Measurements from ENCODE around the gene B3GLCT. TPM values are rescaled to one million over a fixed set of nuclear protein-coding genes. Genes with fewer than 3 reads are reported as not detected.
"Not testable (repeated sequence)": the region's sequence is repeated elsewhere in the genome, so short reads cannot be mapped to it uniquely, and the experiment has no call there.

The B3GLCT gene
- total RNA-seq, 5 donors from 2014 or later (not counting 1 experiment from before 2014, with no cell fraction given): 3.7 to 5.6 (median 4.7) TPM

DNA sequence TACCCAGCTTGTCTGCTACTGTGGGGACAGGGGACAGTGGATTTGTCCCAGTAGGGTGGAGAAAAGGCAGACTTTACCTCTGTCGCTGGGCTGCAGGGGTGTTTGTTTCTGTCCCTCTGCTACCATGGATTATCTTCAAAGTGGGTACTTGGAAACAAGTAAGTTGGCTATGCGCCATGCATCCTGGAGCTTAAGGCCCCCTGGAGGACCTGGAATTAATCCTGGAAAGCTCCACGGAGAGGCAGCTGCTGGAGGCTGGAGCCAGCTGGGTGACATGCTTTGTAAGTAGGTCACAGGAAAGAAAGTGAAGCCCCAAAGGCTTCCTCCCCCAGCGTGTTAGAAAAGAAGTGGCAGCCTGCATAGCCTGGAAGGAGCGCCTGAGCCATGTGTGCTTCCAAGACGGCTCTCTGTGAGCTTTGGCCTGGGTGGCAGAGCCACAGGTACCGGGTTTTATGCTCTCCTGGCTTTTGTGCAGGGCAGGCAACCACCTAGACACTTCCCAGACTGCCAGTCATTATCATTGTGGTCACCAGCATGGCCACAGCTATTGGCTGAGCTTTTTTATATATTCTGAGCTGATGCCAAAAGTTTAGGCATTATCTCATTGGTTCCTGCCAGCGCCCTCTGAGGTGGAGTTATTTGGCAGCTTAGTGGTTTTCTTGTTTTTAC, 9.5 kb downstream of the B3GLCT start:
- Mint-ChIP-seq H3K4me1 (peaks cover 9 to 30% (median 23%) of the 10 kb centered on the region in 3 donors), H3K27ac (peak overlapping the region; percentile 56 to 61), H3K36me3 (no peaks in the 10 kb centered on the region), H3K4me3 (no peak overlapping the region), H3K9me3 (no peaks in the 10 kb centered on the region), H3K27me3 (no peaks in the 10 kb centered on the region)
- 61% methylated on average over 8 of the region's 8 CpGs for WGBS (ENCODE audit: insufficient coverage)
- no peak overlapping the region for H3K27ac ChIP-seq (ENCODE audit: low read length)
- ATAC-seq (replicated peaks in 1 of 4) (peak in 2 of 4 experiments; percentile 40 to 55), DNase-seq (peak in 3 of 35 experiments; percentile 3 to 27 (median 8))
- H3K9me3 ChIP-seq: no peaks in the 10 kb centered on the region
- POLR2A ChIA-PET: interaction anchor here in 1 of 2 donors (0.5 kb wide), 1 partner anchor 11 kb away, joined by 3 read pairs; no protein-coding TSS in a partner anchor
- CTCF ChIA-PET: interaction anchor here in 1 of 2 donors (1.1 kb wide), 1 partner anchor 10 kb away, joined by 5 read pairs; the partner anchor contains the start of gene B3GLCT
- no peaks in the 10 kb centered on the region for H3K27me3 ChIP-seq (replicated peaks in 1 of 2; ENCODE audit: control insufficient read depth in 2 of 2, extremely low read depth in 1 of 2, insufficient read depth in 2 of 2, low read length in 1 of 2)
- no peaks in the 10 kb centered on the region for H3K36me3 ChIP-seq (ENCODE audit: control insufficient read depth in 2 of 2, extremely low read depth in 1 of 2, insufficient read depth in 1 of 2, low read length in 1 of 2)
- H3K4me3 ChIP-seq (ENCODE audit: control insufficient read depth in 1 of 2, extremely low read depth in 1 of 2, low read length in 1 of 2): no peak overlapping the region
- H3K4me1 ChIP-seq (ENCODE audit: control insufficient read depth in 1 of 2, extremely low read depth in 1 of 2, insufficient read depth in 2 of 2, low read length in 2 of 2): peaks cover 0 to 9% of the 10 kb centered on the region in 2 experiments

DNA sequence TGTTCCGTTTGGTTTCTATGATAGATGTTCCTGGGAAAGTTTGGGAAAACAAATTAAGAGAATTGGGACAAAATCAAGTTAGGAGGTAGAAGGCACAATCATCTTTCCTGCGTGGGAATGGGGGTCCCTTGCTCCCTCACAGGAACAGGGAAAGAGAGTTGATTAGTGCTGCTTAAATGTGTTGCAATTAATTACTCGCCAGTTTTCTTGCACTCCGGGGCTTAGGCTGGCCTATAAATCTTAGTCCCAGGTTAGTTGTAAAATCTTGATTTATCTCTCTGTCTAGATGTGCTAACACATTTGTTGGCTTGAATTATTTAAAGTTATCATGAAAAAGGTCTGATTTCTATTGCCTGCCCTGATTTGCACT, 10.1 kb downstream of the B3GLCT start:
- Histone ChIP-seq H3K4me3 (ENCODE audit: control insufficient read depth in 1 of 2, extremely low read depth in 1 of 2, low read length in 1 of 2) (no peak overlapping the region), H3K4me1 (ENCODE audit: control insufficient read depth in 1 of 2, extremely low read depth in 1 of 2, insufficient read depth in 2 of 2, low read length in 2 of 2) (peaks cover 0 to 9% of the 10 kb centered on the region in 2 experiments), H3K36me3 (ENCODE audit: control insufficient read depth in 2 of 2, extremely low read depth in 1 of 2, insufficient read depth in 1 of 2, low read length in 1 of 2) (no peaks in the 10 kb centered on the region), H3K9me3 (no peaks in the 10 kb centered on the region), H3K27ac (ENCODE audit: low read length) (no peak overlapping the region), H3K27me3 (replicated peaks in 1 of 2; ENCODE audit: control insufficient read depth in 2 of 2, extremely low read depth in 1 of 2, insufficient read depth in 2 of 2, low read length in 1 of 2) (no peaks in the 10 kb centered on the region)
- POLR2A ChIA-PET: interaction anchor here in 1 of 2 donors (0.5 kb wide), 1 partner anchor 11 kb away, joined by 3 read pairs; no protein-coding TSS in a partner anchor
- WGBS (ENCODE audit: insufficient coverage): 68% methylated on average over 3 of the region's 4 CpGs
- H3K27me3 Mint-ChIP-seq: no peaks in the 10 kb centered on the region
- H3K36me3 Mint-ChIP-seq: no peaks in the 10 kb centered on the region
- CTCF ChIA-PET: interaction anchor here in 1 of 2 donors (1.1 kb wide), 1 partner anchor 10 kb away, joined by 5 read pairs; the partner anchor contains the start of gene B3GLCT
- no peak overlapping the region for H3K4me3 Mint-ChIP-seq
- H3K27ac Mint-ChIP-seq: peak overlapping the region in 1 of 2 donors; percentile 56
- ATAC-seq (replicated peaks in 1 of 4) (no peak), DNase-seq (no peak)
- H3K4me1 Mint-ChIP-seq: peaks cover 9 to 28% (median 21%) of the 10 kb centered on the region in 3 donors
- no peaks in the 10 kb centered on the region for H3K9me3 Mint-ChIP-seq

DNA sequence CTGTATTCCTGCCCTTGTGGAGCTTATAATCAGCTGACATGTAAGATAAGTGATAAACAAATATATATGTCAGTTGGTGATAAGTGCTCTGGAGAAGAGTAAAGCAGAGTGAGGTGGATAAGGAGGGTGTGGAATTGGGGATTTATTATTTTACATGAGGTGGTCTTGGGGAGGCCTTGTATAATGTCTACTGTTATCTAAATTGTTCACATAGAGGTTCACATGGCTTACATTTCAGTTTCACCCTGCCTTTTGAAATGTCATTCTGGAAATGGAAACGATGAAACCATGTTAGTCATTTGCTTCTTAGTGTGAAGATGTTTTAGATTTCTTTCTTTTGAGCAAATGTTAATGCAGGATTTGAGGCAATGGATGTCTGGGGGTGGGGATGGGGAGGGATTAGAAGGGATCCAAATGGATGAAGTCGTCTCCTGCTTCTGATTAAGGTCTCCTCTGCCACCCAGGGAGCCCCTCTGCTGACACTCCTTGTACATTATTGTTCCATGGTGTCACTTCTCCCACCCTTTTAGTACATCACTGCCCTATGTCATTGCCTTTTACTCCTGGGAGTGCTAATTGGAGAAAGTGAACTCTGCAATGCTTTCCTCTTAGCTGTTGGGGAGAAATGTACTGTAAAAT, 14.0 kb downstream of the B3GLCT start:
- Mint-ChIP-seq H3K4me3 (no peak overlapping the region), H3K27ac (no peak overlapping the region), H3K9me3 (no peaks in the 10 kb centered on the region), H3K27me3 (no peaks in the 10 kb centered on the region), H3K36me3 (peaks cover 8% of the 10 kb centered on the region), H3K4me1 (peaks cover 9 to 19% (median 15%) of the 10 kb centered on the region in 3 donors)
- Histone ChIP-seq H3K4me1 (ENCODE audit: control insufficient read depth in 1 of 2, extremely low read depth in 1 of 2, insufficient read depth in 2 of 2, low read length in 2 of 2) (peaks cover 0 to 8% of the 10 kb centered on the region in 2 experiments), H3K36me3 (ENCODE audit: control insufficient read depth in 2 of 2, extremely low read depth in 1 of 2, insufficient read depth in 1 of 2, low read length in 1 of 2) (no peaks in the 10 kb centered on the region), H3K27me3 (replicated peaks in 1 of 2; ENCODE audit: control insufficient read depth in 2 of 2, extremely low read depth in 1 of 2, insufficient read depth in 2 of 2, low read length in 1 of 2) (no peaks in the 10 kb centered on the region), H3K9me3 (no peaks in the 10 kb centered on the region), H3K27ac (ENCODE audit: low read length) (no peak overlapping the region), H3K4me3 (ENCODE audit: control insufficient read depth in 1 of 2, extremely low read depth in 1 of 2, low read length in 1 of 2) (no peak overlapping the region)
- CTCF ChIA-PET: interaction anchor here (0.6 to 0.9 kb wide), 4 partner anchors 19 to 56 kb away, joined by 3 to 7 read pairs (median 4); no protein-coding TSS in a partner anchor
- ATAC-seq (replicated peaks in 1 of 4) (no peak), DNase-seq (no peak)
- WGBS (ENCODE audit: insufficient coverage): 11% methylated on average over 1 of the region's 2 CpGs
- POLR2A ChIA-PET: interaction anchor here in 1 of 2 donors (0.6 kb wide), 1 partner anchor 45 kb away, joined by 3 read pairs; no protein-coding TSS in a partner anchor

DNA sequence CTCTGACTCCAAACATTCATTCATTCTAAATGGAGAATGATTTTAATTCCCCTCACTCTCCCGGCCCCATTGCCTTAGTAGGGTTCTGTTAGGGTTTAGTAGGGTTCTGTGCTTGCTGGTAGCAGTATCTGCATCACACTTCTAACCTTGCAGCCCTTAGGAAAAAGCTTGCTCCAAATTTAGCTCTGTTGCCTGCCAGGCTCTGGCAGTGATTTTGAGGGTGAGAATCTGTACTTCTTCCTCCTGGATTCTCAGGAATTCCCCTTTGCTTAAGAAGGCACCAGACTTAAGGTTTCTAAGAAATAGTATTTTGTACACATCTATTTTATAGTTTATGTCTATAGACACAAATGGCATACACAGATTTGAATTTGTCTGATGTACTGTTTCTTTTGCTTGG, 14.7 kb downstream of the B3GLCT start:
- Mint-ChIP-seq H3K4me1 (peaks cover 4 to 15% (median 10%) of the 10 kb centered on the region in 3 donors), H3K36me3 (peaks cover 8% of the 10 kb centered on the region), H3K27me3 (no peaks in the 10 kb centered on the region), H3K9me3 (no peaks in the 10 kb centered on the region), H3K4me3 (no peak overlapping the region), H3K27ac (no peak overlapping the region)
- Histone ChIP-seq H3K4me3 (ENCODE audit: control insufficient read depth in 1 of 2, extremely low read depth in 1 of 2, low read length in 1 of 2) (no peak overlapping the region), H3K27me3 (replicated peaks in 1 of 2; ENCODE audit: control insufficient read depth in 2 of 2, extremely low read depth in 1 of 2, insufficient read depth in 2 of 2, low read length in 1 of 2) (no peaks in the 10 kb centered on the region), H3K9me3 (no peaks in the 10 kb centered on the region), H3K4me1 (ENCODE audit: control insufficient read depth in 1 of 2, extremely low read depth in 1 of 2, insufficient read depth in 2 of 2, low read length in 2 of 2) (peaks cover 0 to 1% of the 10 kb centered on the region in 2 experiments), H3K27ac (ENCODE audit: low read length) (no peak overlapping the region), H3K36me3 (ENCODE audit: control insufficient read depth in 2 of 2, extremely low read depth in 1 of 2, insufficient read depth in 1 of 2, low read length in 1 of 2) (no peaks in the 10 kb centered on the region)
- ATAC-seq (replicated peaks in 1 of 4): no peak
- DNase-seq: no peak
- no CpG with 5 or more reads among the region's 1 CpG for WGBS (ENCODE audit: insufficient coverage)
- ChIA-PET CTCF (interaction anchor here in 1 of 2 donors (0.9 kb wide), 1 partner anchor 18 kb away, joined by 3 read pairs; no protein-coding TSS in a partner anchor), POLR2A (no interaction called here)

DNA sequence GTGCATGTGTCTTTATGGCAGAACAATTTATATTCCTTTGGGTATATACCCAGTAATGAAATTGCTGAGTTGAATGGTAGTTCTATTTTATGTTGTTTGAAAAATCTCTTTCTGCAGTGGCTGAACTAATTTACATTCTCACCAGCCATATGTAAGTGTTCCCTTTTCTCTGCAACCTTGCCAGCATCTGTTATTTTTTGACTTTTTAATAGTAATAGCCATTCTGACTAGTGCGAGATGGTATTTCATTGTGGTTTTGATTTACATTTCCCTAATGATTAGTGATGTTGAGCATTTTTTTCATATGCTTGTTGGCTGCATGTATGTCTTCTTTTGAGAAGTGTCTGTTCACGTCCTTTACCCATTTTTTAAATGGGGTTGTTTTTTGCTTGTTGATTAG, 17.1 kb downstream of the B3GLCT start:
- H3K9me3 Mint-ChIP-seq; H3K27ac Mint-ChIP-seq; H3K27me3 ChIP-seq (replicated peaks in 1 of 2; ENCODE audit: control insufficient read depth in 2 of 2, extremely low read depth in 1 of 2, insufficient read depth in 2 of 2, low read length in 1 of 2); H3K27ac ChIP-seq (ENCODE audit: low read length); H3K4me3 Mint-ChIP-seq; CTCF ChIA-PET; H3K4me1 ChIP-seq (ENCODE audit: control insufficient read depth in 1 of 2, extremely low read depth in 1 of 2, insufficient read depth in 2 of 2, low read length in 2 of 2); H3K4me3 ChIP-seq (ENCODE audit: control insufficient read depth in 1 of 2, extremely low read depth in 1 of 2, low read length in 1 of 2); H3K9me3 ChIP-seq; H3K27me3 Mint-ChIP-seq; DNase-seq; H3K36me3 ChIP-seq (ENCODE audit: control insufficient read depth in 2 of 2, extremely low read depth in 1 of 2, insufficient read depth in 1 of 2, low read length in 1 of 2); ATAC-seq (replicated peaks in 1 of 4); H3K4me1 Mint-ChIP-seq: not testable (repeated sequence)
- POLR2A ChIA-PET: interaction anchor here in 1 of 2 donors (1.3 kb wide), 1 partner anchor 11 kb away, joined by 3 read pairs; no protein-coding TSS in a partner anchor
- peaks cover 16% of the 10 kb centered on the region for H3K36me3 Mint-ChIP-seq
- 100% methylated on average over 1 of the region's 2 CpGs for WGBS (ENCODE audit: insufficient coverage)

DNA sequence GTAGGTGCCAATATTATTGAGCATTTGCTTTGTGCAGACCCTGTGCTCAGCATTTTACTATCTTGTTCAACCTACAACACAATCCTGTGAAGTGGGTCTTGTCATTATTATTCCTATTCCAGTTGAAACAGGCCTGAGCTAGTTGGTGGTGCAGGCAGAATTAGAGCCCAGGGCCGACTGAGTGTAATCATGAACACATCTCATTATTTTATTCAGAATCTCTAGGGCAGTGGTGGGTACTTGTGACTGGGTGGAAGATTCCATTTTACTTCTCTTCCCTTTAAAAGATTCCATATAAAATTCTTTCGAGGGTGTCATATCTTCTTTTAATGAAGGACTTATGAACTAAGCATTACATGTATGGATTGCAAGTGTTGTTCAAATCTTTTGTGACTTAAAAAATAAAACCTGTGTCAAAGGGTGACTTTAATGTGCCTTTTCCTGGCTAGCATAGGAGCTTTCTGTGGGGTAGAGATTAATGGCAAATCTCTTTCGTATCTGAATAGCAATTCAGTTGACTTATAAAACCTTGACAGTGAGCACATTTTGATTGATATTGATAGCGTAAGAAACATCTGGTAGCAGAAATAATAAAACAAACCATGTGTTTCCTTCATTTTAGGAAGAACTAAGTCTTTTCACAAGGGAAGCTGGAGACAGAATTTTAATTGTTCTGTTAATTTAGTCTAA, 20.3 kb downstream of the B3GLCT start:
- no peak for DNase-seq
- Mint-ChIP-seq H3K27ac (no peak overlapping the region), H3K4me3 (no peak overlapping the region), H3K27me3 (no peaks in the 10 kb centered on the region), H3K9me3 (no peaks in the 10 kb centered on the region), H3K4me1 (no peaks in the 10 kb centered on the region), H3K36me3 (peaks cover 36% of the 10 kb centered on the region)
- CTCF ChIA-PET: interaction anchor here in 1 of 2 donors (0.6 to 0.8 kb wide), 2 partner anchors 25 to 105 kb away, joined by 3 read pairs; no protein-coding TSS in a partner anchor
- Histone ChIP-seq H3K9me3 (no peaks in the 10 kb centered on the region), H3K27me3 (replicated peaks in 1 of 2; ENCODE audit: control insufficient read depth in 2 of 2, extremely low read depth in 1 of 2, insufficient read depth in 2 of 2, low read length in 1 of 2) (no peaks in the 10 kb centered on the region), H3K27ac (ENCODE audit: low read length) (no peak overlapping the region), H3K4me1 (ENCODE audit: control insufficient read depth in 1 of 2, extremely low read depth in 1 of 2, insufficient read depth in 2 of 2, low read length in 2 of 2) (no peaks in the 10 kb centered on the region), H3K4me3 (ENCODE audit: control insufficient read depth in 1 of 2, extremely low read depth in 1 of 2, low read length in 1 of 2) (no peak overlapping the region), H3K36me3 (ENCODE audit: control insufficient read depth in 2 of 2, extremely low read depth in 1 of 2, insufficient read depth in 1 of 2, low read length in 1 of 2) (peaks cover 0 to 6% of the 10 kb centered on the region in 2 donors)
- ATAC-seq (replicated peaks in 1 of 4): no peak
- no CpG with 5 or more reads among the region's 4 CpGs for WGBS (ENCODE audit: insufficient coverage)
- POLR2A ChIA-PET: interaction anchor here in 1 of 2 donors (0.7 kb wide), 1 partner anchor 1724 kb away, joined by 3 read pairs; no protein-coding TSS in a partner anchor
